ENCODE measurements around the gene KCND3. TPM values are rescaled to one million over a fixed set of nuclear protein-coding genes. Genes with fewer than 3 reads are reported as not detected.

KCND3 gene
- total RNA-seq, 1 donor from 2014 or later: 0.81 TPM

DNA sequence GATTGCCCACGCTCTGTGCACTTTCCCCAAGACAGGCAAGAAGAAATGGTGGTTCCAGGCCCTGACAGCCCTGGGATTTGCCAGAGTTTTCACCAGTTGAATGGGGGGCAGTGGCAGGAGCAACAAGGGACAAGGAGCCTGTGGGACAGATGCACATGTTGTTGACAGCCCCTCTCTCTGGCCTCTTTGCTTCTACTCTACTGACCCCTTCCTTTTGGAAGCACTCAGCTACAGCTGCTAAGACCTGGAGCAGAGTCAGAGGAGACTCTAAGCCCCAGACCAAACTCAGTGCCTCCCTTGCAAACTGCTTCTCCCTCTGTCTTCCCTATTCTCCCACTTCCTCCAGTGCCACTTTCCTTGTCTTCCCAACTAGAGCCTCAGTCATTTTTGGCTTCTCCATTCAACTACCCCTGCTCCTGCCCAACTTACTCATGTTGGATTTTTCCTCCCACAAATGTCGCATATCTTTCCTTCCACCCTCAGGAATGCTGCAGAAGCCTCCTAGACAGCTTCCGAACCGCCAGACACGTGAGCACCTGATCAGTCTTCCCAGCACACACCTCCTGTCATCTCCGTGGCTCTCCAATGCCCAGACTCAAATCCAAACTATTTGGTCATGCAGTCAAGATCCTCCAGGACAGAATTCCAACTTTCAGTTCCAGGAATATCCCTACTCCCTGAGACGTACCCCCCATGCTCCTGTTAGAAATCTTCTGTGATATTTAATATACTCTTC, 259.4 kb downstream of the KCND3 start:
- Mint-ChIP-seq H3K9me3 (ENCODE audit: low read depth) (no peaks in the 10 kb centered on the region), H3K4me1 (ENCODE audit: low read depth) (peaks cover 10% of the 10 kb centered on the region), H3K27me3 (peaks cover 11% of the 10 kb centered on the region), H3K27ac (no peak overlapping the region), H3K36me3 (ENCODE audit: insufficient read depth) (no peaks in the 10 kb centered on the region), H3K4me3 (ENCODE audit: low read depth) (no peak overlapping the region)
- TF ChIP-seq, protein P1, sequence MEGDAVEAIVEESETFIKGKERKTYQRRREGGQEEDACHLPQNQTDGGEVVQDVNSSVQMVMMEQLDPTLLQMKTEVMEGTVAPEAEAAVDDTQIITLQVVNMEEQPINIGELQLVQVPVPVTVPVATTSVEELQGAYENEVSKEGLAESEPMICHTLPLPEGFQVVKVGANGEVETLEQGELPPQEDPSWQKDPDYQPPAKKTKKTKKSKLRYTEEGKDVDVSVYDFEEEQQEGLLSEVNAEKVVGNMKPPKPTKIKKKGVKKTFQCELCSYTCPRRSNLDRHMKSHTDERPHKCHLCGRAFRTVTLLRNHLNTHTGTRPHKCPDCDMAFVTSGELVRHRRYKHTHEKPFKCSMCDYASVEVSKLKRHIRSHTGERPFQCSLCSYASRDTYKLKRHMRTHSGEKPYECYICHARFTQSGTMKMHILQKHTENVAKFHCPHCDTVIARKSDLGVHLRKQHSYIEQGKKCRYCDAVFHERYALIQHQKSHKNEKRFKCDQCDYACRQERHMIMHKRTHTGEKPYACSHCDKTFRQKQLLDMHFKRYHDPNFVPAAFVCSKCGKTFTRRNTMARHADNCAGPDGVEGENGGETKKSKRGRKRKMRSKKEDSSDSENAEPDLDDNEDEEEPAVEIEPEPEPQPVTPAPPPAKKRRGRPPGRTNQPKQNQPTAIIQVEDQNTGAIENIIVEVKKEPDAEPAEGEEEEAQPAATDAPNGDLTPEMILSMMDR (IDR thresholded peaks at IDR 0.05; ENCODE audit: unreplicated experiment): no peak
- no peak for DNase-seq (ENCODE audit: low spot score, unreplicated experiment)

DNA sequence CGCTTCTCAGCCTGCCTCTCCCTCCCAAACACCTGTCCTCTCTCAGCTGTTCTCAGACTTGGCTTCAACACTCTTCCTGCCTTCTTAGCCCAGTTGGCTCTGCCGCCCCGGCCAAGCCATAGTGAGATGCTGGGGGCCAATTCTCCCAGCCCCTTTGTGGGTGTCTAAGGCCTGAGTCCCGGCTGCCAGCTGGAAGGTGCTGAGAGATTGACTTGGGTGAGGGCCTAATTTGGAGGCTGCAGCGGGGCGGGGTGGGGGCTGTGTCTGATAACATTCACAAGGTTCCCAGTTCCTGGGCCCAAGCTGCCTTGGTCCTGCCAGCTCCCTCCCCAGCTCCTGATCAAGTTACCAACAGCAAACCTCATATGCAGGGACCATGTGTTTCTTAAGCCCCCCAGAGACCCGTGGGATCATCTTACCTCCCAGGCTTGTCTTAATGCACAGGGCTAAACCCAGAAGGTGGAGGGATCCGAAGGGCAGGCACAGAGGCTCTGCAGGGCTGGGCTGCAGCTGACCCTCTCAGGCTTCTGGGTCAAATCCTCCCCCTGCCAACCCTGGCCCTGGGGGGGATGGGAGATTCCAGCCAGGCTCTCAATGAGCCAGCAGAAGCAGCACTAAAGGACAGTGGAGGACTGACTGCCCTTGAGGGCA, 260.1 kb downstream of the KCND3 start:
- DNase-seq (ENCODE audit: low spot score, unreplicated experiment): peak; percentile 7
- Mint-ChIP-seq H3K9me3 (ENCODE audit: low read depth) (no peaks in the 10 kb centered on the region), H3K36me3 (ENCODE audit: insufficient read depth) (no peaks in the 10 kb centered on the region), H3K4me3 (ENCODE audit: low read depth) (no peak overlapping the region), H3K4me1 (ENCODE audit: low read depth) (peaks cover 10% of the 10 kb centered on the region), H3K27me3 (peaks cover 11% of the 10 kb centered on the region), H3K27ac (no peak overlapping the region)
- TF ChIP-seq, protein P1 (IDR thresholded peaks at IDR 0.05; ENCODE audit: unreplicated experiment): no peak

DNA sequence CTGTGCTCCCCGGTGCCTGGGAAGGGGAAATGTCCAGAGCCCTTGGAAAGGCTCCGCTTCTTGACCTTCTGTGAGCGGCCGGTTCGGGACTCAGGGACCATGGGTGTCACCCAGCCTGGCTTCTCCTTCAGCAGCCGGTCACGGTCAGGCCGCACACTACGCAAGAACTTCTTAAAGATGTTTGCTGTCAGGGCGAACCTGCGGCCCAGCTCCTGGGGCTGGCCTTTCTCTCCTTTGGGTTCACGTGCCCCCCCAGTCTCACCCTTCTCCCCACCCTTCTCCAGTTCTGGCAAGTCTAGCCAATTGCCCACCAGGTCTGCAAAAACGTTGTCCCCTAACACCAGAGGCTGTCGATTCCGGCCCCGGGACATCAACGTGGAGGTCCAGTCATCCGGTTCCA, 262.4 kb downstream of the KCND3 start:
- Mint-ChIP-seq H3K4me1 (ENCODE audit: low read depth) (peaks cover 5% of the 10 kb centered on the region), H3K27me3 (peaks cover 7% of the 10 kb centered on the region), H3K27ac (no peak overlapping the region), H3K36me3 (ENCODE audit: insufficient read depth) (no peaks in the 10 kb centered on the region), H3K9me3 (ENCODE audit: low read depth) (no peaks in the 10 kb centered on the region), H3K4me3 (ENCODE audit: low read depth) (no peak overlapping the region)
- no peak for DNase-seq (ENCODE audit: low spot score, unreplicated experiment)
- TF ChIP-seq, protein P1 (IDR thresholded peaks at IDR 0.05; ENCODE audit: unreplicated experiment): no peak

DNA sequence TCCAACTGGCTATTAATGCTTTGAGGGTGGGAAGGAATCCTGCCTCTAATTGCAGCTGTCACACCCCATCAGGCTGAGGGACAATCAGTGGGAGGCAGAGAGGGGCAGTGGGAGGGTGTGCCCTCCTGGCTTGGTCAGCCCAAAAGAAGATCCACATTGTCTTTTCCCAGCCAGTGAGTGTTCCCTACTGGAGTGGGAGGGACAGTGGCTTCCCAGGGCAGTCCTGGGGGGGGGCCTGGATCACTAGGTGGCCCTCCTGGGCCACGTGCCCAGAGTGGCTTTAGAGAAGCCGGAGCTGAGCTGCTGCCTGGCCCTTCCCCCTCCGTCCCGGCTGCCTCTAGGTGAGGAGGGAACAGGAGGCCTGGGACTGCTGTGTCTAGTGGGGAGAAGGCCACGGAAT, 264.3 kb downstream of the KCND3 start:
- Mint-ChIP-seq H3K27ac (peak overlapping the region; percentile 30), H3K4me1 (ENCODE audit: low read depth) (peaks cover 2% of the 10 kb centered on the region), H3K27me3 (peaks cover 1% of the 10 kb centered on the region), H3K4me3 (ENCODE audit: low read depth) (no peak overlapping the region), H3K9me3 (ENCODE audit: low read depth) (no peaks in the 10 kb centered on the region), H3K36me3 (ENCODE audit: insufficient read depth) (no peaks in the 10 kb centered on the region)
- DNase-seq (ENCODE audit: low spot score, unreplicated experiment): no peak
- TF ChIP-seq, protein P1 (IDR thresholded peaks at IDR 0.05; ENCODE audit: unreplicated experiment): no peak

DNA sequence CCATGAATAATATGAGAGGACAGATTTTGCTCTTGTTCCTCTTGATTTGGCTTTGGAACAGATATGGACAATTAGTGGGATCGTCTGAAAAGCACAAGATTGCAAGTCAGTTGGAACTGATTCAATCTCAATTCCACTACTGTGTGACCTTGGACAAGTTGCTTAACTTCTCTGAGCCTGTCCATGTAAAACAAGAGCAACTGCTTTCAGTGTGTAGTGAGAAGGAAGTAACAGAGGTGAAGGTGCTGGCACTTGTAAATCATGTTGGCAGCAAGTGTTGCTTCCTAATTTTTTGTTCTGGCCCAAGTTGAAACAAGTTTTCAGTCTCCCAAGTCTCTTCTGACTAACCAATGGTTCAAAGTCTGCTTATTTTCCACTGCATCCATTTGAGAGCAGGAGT, 265.6 kb downstream of the KCND3 start:
- Mint-ChIP-seq H3K27ac (no peak overlapping the region), H3K36me3 (ENCODE audit: insufficient read depth) (no peaks in the 10 kb centered on the region), H3K4me3 (ENCODE audit: low read depth) (no peak overlapping the region), H3K27me3 (no peaks in the 10 kb centered on the region), H3K9me3 (ENCODE audit: low read depth) (no peaks in the 10 kb centered on the region), H3K4me1 (ENCODE audit: low read depth) (peaks cover under 1% of the 10 kb centered on the region)
- DNase-seq (ENCODE audit: low spot score, unreplicated experiment): no peak
- TF ChIP-seq, protein P1 (IDR thresholded peaks at IDR 0.05; ENCODE audit: unreplicated experiment): no peak

Measured in progenitor cell of endocrine pancreas (in vitro differentiated cells).